Mucosa of gallbladder (tissue), 1 donor: Measurements from ENCODE around the gene FGF16. TPM values are rescaled to one million over a fixed set of nuclear protein-coding genes. Genes with fewer than 3 reads are reported as not detected.
"Not testable (repeated sequence)": the region's sequence is repeated elsewhere in the genome, so short reads cannot be mapped to it uniquely, and the experiment has no call there.

Experiments
- DNase-seq: peaks from one replicate; pipeline ENCODE4 v3.0.0-alpha.2; 2020; ENCODE audit warnings: low spot score
- total RNA-seq: library from RNA; stranded (reverse); gene quantifications from one replicate; pipeline ENCODE4 v1.2.1, GENCODE V29; 2021
- donor health status: DM: no; HTN: no; CAD: no.

The FGF16 gene
- total RNA-seq, result not detected

GRCh38 chrX:77446908-77447652, at the start of gene FGF16:
Gene FGF16 (plus strand): TSS chrX:77447389. CDS start chrX:77447675, 286 bp downstream.
- no peak for DNase-seq

- DNase-seq, result no peak
Observed at GRCh38 chrX:77398330-77398954, 48.7 kb upstream of the FGF16 start.

GRCh38 chrX:77404419-77404818, 42.8 kb upstream of the FGF16 start:
- DNase-seq, result no peak

DNA sequence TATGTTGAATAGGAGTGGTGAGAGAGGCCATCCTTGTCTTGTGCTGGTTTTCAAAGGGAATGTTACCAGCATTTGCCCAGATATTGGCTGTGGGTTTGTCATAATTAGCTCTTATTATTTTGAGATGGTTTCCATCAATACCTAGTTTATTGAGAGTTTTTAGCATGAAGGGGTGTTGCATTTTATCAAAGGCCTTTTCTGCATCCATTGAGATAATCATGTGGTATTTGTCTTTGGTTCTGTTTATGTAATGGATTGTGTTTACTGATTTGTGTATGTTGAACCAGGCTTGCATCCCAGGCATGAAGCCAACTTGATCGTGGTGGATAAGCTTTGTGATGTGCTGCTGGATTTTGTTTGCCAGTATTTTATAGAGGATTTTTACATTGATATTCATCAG, 39.4 kb upstream of the FGF16 start:
- DNase-seq, result not testable (repeated sequence)

GRCh38 chrX:77412631-77413030, 34.6 kb upstream of the FGF16 start:
- no peak for DNase-seq

DNA sequence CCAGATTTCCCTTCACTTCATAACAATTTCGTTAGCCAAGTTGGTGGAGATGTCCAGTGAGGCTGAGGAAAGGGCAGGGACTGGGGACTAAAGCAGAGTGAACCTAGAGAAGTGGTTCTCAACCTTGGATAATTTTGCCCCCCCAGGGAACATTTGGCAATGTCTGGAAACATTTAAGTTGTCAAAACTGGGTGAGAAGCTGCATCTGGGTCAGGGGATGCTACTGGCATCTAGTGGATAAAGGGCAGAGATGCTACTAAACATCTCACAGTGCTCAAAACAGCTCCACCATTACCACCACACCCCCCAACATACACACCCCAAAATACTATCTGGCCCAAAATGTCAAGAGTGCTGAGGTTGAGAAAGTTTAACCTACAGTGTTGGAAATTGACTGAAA, 32.0 kb upstream of the FGF16 start:
- no peak for DNase-seq

- DNase-seq, result no peak
Observed at GRCh38 chrX:77415882-77416281, 31.3 kb upstream of the FGF16 start.

GRCh38 chrX:77422891-77423648, 24.1 kb upstream of the FGF16 start:
- DNase-seq, result no peak

- DNase-seq, result no peak
Observed at GRCh38 chrX:77426811-77427210, 20.4 kb upstream of the FGF16 start.

DNA sequence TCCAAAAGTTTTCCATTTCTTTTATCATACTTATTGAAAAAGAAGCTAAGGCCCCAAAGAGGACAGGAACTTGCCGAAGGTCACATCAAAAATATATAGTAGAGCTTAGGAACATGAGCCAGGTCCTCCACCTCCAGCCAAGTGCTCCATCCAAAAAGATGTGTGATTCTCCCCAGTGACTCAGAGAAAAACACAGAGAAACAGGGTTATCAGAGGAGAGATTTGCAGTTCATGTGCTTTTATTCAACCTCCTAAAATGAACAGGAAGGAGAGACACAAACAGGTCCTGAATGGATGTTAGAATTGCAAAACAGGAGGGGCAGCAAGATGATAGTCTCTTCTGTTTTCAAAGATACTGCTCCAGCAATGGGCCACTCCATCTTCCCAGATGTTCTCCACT, 19.6 kb upstream of the FGF16 start:
- no peak for DNase-seq

GRCh38 chrX:77428551-77428950, 18.6 kb upstream of the FGF16 start:
- DNase-seq, result no peak

DNA sequence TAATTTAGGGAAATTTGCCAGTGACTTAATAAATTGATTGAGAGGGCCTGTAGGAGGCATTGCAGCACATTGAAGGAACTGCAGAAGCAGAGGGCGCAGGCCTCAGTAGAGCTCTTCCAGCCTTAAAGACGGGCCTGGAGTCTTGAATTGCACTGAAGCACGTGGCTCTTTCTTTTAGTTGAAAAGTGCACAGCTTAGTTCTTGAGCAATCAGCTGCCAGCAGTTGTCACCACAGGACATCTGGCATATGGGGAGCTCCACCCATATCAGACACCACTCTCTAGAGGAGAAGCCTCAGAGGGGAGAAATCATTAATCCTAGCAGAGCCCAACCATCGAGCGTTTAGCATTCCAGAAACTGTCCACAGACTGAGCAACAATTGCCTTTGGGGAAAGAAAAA, 16.0 kb upstream of the FGF16 start:
- no peak for DNase-seq

- no peak for DNase-seq
Observed at GRCh38 chrX:77433001-77433400, 14.2 kb upstream of the FGF16 start.

DNA sequence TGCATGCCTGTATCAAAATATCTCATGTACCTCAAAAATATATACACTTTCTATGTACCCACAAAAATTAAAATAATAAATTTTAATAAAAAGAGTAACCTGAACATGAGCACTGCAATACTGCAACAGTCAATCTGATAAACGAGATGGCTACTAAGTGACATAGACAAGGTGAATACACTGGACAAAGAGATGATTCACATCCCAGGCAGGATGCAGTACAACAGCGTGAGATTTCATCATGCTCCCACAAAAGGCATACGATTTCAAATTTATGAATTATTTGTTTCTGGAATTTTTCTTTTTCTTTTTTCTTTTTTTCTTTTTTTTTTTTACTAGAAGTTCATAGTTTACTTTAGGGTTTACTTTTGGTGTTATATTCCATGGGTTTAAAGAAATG, 12.2 kb upstream of the FGF16 start:
- no peak for DNase-seq

GRCh38 chrX:77436271-77436670, 10.9 kb upstream of the FGF16 start:
- no peak for DNase-seq

GRCh38 chrX:77436682-77437081, 10.5 kb upstream of the FGF16 start:
- DNase-seq, result no peak

GRCh38 chrX:77440330-77440729, 6.9 kb upstream of the FGF16 start:
- DNase-seq, result no peak

GRCh38 chrX:77441033-77441432, 6.2 kb upstream of the FGF16 start:
- DNase-seq, result no peak

DNA sequence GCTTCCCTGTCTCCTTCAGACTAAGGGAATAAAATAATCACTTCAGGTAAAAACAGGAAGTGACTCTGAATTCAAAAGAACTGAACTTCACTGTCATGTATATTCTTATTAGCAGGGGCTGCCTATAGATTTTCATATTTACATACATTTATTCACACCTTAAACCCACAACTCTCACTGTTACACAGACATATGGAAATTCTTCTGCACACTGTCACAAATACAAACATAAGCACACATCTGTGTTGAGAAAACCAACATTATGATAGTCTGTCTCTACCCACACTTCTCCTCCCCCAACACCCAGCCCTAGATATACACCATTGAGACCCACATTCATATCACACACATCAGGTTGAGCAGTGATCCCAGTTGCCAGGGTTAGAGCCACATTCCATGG, 5.7 kb upstream of the FGF16 start:
- no peak for DNase-seq

DNA sequence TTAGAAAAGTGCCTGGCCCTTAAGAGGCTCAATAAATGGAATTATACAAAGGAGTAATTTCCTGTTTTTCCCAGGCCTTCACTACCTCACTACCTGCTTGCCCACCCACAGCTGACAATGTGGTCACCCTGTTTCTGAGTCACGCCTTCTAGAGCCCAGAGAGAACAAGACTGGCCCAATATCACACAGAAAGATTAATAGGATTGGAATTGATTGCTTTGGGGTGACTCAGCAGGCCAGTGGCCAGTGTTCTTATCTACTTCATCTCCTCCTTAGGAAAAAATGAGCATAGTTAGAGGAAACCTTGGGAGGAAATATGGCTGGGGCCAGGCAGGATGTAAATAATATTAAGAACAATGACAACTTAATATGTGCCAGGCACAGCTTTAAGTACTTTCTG, 4.5 kb upstream of the FGF16 start:
- no peak for DNase-seq

DNA sequence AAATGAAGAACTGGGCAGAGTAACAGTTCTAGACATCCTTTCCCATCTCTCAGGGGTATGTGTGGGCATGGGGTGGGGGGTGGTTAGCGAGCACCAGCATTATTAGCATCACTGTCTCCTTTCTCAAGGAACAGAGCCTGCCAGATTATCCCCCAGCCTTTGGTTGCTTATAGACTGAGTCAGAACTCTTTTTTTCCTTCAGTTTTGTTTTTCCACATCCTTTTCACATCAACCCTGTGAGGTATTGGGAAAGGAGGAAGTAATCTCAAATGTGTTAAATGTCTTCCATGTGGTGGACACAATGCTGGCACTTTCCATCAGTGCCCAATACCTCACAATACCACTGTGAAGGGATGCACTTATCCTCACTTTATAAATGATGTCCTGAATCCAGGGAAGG, 3.1 kb upstream of the FGF16 start:
- no peak for DNase-seq

DNA sequence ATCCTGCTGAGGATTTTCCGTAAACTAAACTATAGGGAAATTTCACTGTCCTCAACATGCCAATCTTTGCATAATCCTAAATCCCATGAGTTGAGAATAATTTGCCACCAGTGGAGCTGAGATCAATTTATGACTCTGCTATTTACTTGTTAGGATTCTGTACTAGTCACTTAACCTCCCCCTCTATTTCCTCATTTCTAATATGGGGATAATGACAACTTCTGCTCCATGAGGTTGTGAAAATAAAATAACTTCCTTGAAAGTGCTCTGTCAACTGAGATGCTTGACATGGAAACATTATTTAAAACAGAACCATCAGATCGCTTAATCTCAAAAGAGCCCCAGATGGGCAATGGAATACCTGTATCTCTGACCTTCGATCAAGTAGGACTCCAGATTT, 2.6 kb upstream of the FGF16 start:
- no peak for DNase-seq

DNA sequence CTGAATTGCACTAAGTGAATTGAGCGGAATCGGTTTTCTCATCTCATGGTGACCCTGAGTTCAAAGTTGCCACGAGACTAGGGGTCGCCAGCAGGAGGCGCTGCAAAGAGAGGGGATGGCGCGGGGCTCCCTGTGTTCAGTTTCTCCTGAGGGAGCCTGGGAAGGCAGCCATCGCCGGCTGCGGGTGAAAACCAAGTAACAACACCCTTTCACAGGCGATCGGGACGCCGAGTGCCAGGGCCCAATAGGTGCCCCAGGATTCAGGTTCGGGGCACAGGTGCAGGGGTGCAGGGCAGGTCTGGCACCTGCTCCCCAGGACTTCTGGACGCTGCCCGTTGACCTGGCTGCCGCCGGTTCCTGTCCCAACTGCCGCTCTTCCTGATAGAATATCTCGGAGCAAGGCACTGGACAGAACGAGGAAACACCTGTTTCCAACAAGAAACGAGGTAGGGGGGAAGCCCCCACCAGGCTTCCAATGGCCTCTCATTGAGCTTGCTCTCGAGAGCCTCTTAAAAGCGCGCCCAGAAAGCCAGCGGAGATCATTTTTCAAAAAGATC, 1.1 kb upstream of the FGF16 start:
- DNase-seq, result no peak
